GM12865 (cell line): ENCODE results near the gene CDAN1.

ENCODE experiments used
- DNase-seq: peaks from one replicate; pipeline ENCODE4 v3.0.0; 2010; ENCODE audit warnings: low read depth
- H3K4me3 ChIP-seq: 2 replicates; pipeline ENCODE4 v1.5.1; 2011; ENCODE audit warnings: mild to moderate bottlenecking, low read depth, low read length, control low read depth
- TF ChIP-seq, protein P1 (sequence below): IDR thresholded peaks from 2 replicates; pipeline ENCODE4 v1.5.1; 2011; ENCODE audit warnings: low read length, control low read depth, low read depth, inconsistent platforms; ENCODE audit not compliant: insufficient read depth; ENCODE audit errors: missing control alignments

The CDAN1 gene

DNA sequence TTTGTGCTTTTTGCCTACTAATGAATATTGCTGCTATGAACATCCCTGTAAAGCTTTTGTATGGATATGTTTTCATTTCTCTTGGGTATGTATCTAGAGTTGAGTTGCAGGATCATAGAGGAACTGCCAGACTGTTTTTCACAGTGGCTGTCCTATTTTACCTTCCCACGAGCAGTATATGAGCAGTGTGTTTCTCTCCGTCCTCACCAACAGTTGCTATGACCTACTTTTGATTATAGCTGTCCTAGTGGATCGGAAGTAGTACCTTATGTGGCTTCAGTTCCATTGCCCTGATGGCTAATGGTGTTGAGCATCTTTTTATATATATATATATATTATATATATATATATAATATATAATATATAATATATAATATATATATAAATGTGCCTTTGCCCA lies 25.2 kb downstream of the CDAN1 start:
- TF ChIP-seq, protein P1, sequence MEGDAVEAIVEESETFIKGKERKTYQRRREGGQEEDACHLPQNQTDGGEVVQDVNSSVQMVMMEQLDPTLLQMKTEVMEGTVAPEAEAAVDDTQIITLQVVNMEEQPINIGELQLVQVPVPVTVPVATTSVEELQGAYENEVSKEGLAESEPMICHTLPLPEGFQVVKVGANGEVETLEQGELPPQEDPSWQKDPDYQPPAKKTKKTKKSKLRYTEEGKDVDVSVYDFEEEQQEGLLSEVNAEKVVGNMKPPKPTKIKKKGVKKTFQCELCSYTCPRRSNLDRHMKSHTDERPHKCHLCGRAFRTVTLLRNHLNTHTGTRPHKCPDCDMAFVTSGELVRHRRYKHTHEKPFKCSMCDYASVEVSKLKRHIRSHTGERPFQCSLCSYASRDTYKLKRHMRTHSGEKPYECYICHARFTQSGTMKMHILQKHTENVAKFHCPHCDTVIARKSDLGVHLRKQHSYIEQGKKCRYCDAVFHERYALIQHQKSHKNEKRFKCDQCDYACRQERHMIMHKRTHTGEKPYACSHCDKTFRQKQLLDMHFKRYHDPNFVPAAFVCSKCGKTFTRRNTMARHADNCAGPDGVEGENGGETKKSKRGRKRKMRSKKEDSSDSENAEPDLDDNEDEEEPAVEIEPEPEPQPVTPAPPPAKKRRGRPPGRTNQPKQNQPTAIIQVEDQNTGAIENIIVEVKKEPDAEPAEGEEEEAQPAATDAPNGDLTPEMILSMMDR = no peak
- no peak overlapping the region for H3K4me3 ChIP-seq
- no peak for DNase-seq

DNA sequence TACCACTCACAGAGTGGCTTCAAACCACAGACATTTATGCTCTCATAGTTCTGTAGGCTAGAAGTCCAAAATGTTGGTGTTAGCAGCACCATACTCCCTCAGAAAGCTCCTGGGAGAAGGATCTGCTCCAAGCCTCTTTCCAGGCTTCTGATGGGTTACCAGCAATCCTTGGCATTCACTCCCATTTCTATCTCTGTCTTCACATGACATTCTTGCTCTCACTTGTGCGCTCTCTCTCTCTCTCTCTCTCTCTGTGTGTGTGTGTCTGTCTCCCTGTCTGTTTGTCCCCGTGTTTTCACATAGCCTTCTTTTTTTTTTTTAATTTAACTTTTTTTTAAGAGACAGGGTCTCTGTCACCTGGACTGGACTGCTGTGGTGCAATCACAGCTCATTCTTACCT lies 26.3 kb downstream of the CDAN1 start:
- no peak for DNase-seq
- TF ChIP-seq, protein P1 = no peak
- no peak overlapping the region for H3K4me3 ChIP-seq

DNA sequence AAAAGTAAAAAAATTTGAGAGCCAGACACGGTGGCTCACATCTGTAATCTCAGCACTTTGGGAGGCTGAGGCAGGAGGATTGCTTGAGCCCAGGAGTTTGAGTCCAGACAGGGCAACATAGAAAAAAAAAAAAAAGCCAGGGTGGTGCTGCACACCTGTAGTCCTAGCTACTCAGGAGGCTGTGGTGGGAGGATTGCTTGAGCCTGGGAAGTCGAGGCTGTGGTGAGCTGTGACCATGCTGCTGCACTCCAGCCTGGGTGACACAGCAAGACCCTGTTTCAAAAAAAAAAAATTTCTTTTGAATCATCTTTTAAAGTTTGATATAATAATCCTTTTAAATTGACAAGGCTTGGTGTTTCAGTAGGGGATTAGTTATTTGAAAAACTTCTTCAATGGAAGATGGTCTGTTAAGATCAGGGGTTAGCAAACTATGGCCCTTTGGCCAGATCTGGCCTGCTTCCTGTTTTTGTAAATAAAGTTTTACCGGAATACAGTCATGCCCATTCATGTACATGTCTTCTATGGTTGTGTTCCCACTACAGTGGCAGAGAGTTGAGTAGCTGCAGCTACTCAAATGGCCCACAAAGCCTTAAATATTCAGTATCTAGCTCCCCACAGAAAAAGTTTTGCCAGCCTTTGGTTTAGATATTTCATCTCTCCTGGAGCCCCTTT lies 28.9 kb downstream of the CDAN1 start:
- no peak for DNase-seq
- TF ChIP-seq, protein P1 = no peak

DNA sequence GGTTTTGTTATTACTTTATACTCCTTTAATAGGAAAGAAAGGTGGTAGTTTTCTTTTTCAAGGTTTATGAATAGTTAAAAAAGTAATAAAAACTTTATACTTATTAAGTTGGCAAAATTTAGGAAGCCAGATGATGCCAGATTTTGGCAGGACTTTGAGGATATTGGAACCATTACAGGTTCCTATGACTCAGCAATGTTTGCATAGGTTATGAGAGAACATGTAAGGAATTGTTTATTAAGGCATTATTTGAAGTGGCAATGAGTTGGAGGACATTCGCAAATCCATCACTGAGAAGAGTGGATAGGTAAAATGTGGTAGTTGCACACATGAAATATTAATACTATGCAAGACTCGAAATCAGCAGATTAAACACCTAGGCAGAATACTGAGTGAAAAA lies 29.9 kb downstream of the CDAN1 start:
- no peak for DNase-seq
- TF ChIP-seq, protein P1 = no peak

More for the DNA sequence above, 28.9 kb downstream of the CDAN1 start:
- H3K4me3 ChIP-seq = no peak overlapping the region

DNA sequence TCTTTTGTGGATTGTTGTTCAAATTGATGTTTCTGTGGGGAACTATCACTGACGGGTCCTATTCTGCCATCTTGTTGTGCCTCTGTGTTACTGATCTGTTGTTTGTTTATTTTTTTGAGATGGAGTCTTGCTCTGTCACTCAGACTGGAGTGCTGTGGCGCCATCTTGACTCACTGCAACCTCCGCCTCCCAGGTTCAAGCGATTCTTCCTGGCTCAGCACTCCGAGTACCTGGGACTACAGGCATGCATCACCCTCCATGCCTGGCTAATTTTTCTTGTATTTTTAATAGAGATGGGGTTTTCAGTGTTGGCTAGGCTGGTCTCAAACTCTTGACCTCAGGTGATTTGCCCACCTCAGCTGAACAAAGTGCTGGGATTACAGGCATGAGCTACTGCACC lies 31.6 kb downstream of the CDAN1 start:
- no peak for DNase-seq
- H3K4me3 ChIP-seq = no peak overlapping the region
- TF ChIP-seq, protein P1 = no peak

More for the DNA sequence above, 29.9 kb downstream of the CDAN1 start:
- no peak overlapping the region for H3K4me3 ChIP-seq

DNA sequence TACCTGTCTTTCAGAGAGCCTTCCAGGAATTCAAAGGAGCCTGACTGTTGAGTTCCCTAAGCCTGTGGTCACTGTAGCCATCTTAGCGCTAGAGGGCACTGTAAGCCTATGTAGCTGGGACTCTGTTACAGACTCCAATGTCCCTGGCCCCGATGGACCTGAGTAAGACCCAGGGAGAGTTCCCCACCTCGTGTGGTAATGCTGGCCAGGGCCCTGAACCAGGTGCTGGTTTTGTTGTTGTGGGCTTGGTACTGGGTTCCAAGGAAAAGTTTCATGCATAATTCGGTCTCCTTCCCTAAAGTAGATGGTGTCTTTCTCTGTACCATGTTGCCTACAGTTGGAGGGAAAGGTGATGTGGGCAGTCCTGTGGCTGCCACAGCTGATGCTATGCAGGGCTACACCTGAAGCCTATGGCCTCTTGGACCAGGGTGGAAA lies 32.4 kb downstream of the CDAN1 start:
- peak; percentile 80 for DNase-seq
- no peak overlapping the region for H3K4me3 ChIP-seq
- TF ChIP-seq, protein P1 = peak; percentile 89

DNA sequence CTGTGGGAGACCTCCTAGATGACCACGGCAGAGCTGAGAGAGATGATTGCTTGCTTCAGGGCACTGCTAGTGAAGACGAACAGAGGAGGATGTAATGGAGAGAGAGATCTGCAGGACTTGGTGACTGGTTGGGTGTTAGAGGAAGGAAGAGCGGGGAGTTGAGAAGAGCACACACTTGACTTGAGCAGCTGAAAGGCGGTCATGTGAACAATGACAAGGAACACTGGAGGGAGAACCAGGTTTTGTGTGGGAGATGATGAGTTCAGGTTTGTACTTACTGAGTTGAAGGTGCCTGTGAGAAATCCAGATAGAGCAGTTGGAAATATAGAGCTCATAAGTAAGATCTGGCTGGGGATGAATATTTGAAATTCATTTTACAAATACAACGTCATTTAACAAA lies 40.3 kb downstream of the CDAN1 start:
- no peak overlapping the region for H3K4me3 ChIP-seq
- TF ChIP-seq, protein P1 = no peak
- DNase-seq = no peak
